Activated CD4-positive, alpha-beta T cell treated with anti-CD3 and anti-CD28 coated beads, Interleukin-2, amount 10 ng/mL, durations not matched to agents 24 days and 14 days (primary cell): ENCODE results near the gene KRT3. TPM values are rescaled to one million over a fixed set of nuclear protein-coding genes. Genes with fewer than 3 reads are reported as not detected.

Source experiments
- DNase-seq: peaks from one replicate; pipeline ENCODE4 v3.0.0; 2022
- H3K27ac Mint-ChIP-seq: one replicate; pipeline ENCODE4 v1.8.0; 2022; ENCODE audit warnings: mild to moderate bottlenecking, mixed read lengths
- H3K27me3 Mint-ChIP-seq: one replicate; pipeline ENCODE4 v1.8.0; 2022; ENCODE audit warnings: mixed read lengths
- H3K36me3 Mint-ChIP-seq: one replicate; pipeline ENCODE4 v1.8.0; 2022; ENCODE audit warnings: low read depth, mild to moderate bottlenecking, mixed read lengths
- H3K4me1 Mint-ChIP-seq: one replicate; pipeline ENCODE4 v1.8.0; 2021; ENCODE audit warnings: mixed read lengths
- H3K4me3 Mint-ChIP-seq: one replicate; pipeline ENCODE4 v1.8.0; 2022; ENCODE audit warnings: mild to moderate bottlenecking, moderate library complexity, mixed read lengths
- H3K9me3 Mint-ChIP-seq: one replicate; pipeline ENCODE4 v1.8.0; 2021; ENCODE audit warnings: mixed read lengths
- intact Hi-C: fragments of 100-400 bp; cut with micrococcal nuclease; formaldehyde crosslinking; loops from one replicate; pipeline ENCODE4 v1.15.1; 2023
- total RNA-seq: library from RNA; stranded (reverse); gene quantifications from 2 replicates; pipeline ENCODE4 v1.2.3, GENCODE V29; 2022

The KRT3 gene
- total RNA-seq, 1 donor from 2014 or later, result 0.14 TPM

DNA sequence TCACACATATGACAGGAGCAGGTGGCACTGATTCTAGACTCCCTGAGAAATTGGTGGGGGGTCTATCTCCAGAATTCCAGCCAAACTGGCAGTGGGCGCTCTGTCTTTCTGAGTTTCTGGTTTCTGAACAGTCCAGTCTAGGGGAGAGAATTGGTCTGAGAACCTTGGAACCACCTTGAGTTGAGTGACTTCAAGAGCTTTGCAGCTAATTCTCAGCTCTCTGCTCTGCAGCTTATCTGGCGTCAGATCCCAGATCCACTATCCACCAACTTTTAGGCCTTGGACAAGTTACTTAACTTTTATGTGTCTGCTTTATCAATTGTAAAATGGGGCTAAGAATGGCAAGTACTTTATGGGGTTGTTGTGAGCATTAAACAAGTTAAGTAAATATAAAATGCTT lies 17.1 kb downstream of the KRT3 start:
- Mint-ChIP-seq H3K9me3 (no peaks in the 10 kb centered on the region), H3K4me1 (no peaks in the 10 kb centered on the region), H3K27ac (no peak overlapping the region), H3K36me3 (no peaks in the 10 kb centered on the region), H3K27me3 (peaks cover 12% of the 10 kb centered on the region), H3K4me3 (no peak overlapping the region)
- intact Hi-C loops, result no loop called here
- no peak for DNase-seq

DNA sequence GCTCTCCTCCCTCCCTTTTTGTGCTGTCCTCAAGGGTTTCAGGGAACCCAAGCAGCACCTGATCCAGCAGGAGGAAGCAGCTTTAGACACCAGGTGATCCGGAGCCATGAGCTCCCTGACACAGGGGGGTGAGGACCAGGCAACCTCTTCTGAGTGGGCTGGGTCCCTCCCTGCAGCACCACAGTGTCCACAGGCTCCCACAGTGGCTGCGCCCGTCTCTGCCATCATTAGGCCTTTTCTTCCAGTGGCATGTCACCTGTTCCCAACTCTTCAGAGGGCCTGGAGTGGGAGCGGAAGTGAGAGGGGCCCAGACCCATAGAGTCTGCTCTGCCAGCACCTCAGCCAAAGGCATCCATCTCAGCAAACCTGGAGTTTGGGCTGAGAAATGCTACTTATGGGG lies 18.4 kb downstream of the KRT3 start:
- H3K27me3 Mint-ChIP-seq, result peaks cover 11% of the 10 kb centered on the region
- no peak overlapping the region for H3K4me3 Mint-ChIP-seq
- H3K27ac Mint-ChIP-seq, result no peak overlapping the region
- H3K4me1 Mint-ChIP-seq, result no peaks in the 10 kb centered on the region
- intact Hi-C loops, result no loop called here
- H3K36me3 Mint-ChIP-seq, result no peaks in the 10 kb centered on the region
- DNase-seq, result no peak
- no peaks in the 10 kb centered on the region for H3K9me3 Mint-ChIP-seq

GRCh38 chr12:52776913-52777395 lies 19.0 kb downstream of the KRT3 start, which contains the start of gene KRT76:
KRT76 (minus strand) TSS chr12:52777345; CDS start chr12:52777291, 54 bp downstream.
- H3K9me3 Mint-ChIP-seq, result no peaks in the 10 kb centered on the region
- H3K36me3 Mint-ChIP-seq, result no peaks in the 10 kb centered on the region
- peaks cover 9% of the 10 kb centered on the region for H3K27me3 Mint-ChIP-seq
- H3K4me3 Mint-ChIP-seq, result no peak within 1 kb of the TSS
- intact Hi-C loops, result no loop called here
- no peaks in the 10 kb centered on the region for H3K4me1 Mint-ChIP-seq
- no peak within 1 kb of the TSS for H3K27ac Mint-ChIP-seq
- DNase-seq, result no peak

DNA sequence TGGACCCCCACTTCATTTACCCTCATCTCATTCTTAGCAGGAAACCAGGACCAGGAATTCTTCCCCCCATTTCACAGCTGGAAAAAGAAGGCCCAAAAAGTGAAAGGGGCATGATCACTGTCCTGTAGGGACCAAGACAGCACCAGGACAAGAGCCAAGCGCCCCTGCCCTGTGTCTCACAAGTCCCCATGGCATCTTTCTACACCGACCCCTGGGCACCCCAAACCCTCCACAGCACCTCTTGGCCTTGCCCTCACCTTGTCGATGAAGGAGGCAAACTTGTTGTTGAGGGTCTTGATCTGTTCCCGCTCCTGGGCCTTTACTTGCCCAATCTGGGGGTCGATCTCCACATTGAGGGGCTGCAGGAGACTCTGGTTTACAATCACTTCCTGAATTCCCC lies 19.5 kb downstream of the KRT3 start:
- Mint-ChIP-seq H3K36me3 (no peaks in the 10 kb centered on the region), H3K27me3 (peaks cover 7% of the 10 kb centered on the region), H3K9me3 (no peaks in the 10 kb centered on the region), H3K4me3 (no peak overlapping the region), H3K4me1 (no peaks in the 10 kb centered on the region), H3K27ac (no peak overlapping the region)
- no peak for DNase-seq
- intact Hi-C loops, result no loop called here

DNA sequence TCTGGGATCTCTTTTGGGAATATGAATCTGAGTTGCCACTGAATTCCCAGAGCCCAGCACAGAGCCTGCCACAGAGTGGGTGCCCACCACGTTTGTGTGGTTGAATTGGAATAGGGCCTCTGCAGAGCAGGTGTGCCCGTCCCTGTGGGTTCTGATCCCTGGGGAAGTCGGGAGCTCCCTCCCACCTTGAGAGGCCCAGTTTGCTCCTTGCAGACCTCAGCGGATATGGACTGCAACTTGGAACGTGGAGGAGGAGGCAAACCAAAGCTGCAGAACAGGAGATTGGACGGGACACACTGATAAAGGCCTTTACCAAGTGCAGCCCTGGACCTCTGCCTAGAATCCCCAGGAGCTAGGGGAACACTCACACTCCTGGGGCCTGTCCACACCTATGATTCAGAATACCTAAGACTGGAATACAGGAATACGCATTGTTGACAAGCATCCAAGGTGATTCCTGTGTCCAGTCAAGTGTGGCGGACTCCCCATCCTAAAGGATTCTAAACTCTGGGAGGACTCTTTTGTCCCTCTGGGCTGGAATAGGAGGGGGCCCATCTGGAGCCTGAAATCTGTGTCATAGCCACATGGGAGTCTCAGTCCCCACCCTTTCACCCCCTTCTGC lies 21.2 kb downstream of the KRT3 start:
- intact Hi-C loops, result no loop called here
- Mint-ChIP-seq H3K27me3 (peaks cover 5% of the 10 kb centered on the region), H3K36me3 (no peaks in the 10 kb centered on the region), H3K4me3 (no peak overlapping the region), H3K4me1 (no peaks in the 10 kb centered on the region), H3K9me3 (no peaks in the 10 kb centered on the region), H3K27ac (no peak overlapping the region)
- DNase-seq, result no peak

DNA sequence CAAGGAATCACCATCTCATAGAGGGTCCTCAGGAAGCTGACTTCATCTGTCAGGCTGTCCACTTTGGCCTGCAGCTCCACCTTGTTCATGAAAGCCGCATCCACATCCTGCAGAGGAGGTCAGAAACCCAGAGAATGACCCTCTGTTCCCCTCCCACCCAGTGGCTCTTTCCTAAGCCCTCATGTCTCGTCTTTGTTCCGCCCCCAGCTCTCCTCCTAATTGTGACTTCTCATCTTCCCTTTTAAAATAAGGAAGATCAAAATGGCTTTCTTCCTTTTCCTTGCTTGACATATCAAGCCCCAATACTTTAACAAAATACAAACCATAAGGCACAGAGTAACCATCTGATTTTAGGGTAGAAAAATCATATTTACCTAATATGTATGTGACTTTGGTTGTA lies 23.1 kb downstream of the KRT3 start:
- Mint-ChIP-seq H3K9me3 (no peaks in the 10 kb centered on the region), H3K27me3 (peaks cover 5% of the 10 kb centered on the region), H3K4me3 (no peak overlapping the region), H3K36me3 (no peaks in the 10 kb centered on the region), H3K27ac (no peak overlapping the region), H3K4me1 (no peaks in the 10 kb centered on the region)
- intact Hi-C loops, result no loop called here
- no peak for DNase-seq

- DNase-seq, result no peak
- peaks cover 5% of the 10 kb centered on the region for H3K27me3 Mint-ChIP-seq
- no peaks in the 10 kb centered on the region for H3K9me3 Mint-ChIP-seq
- intact Hi-C loops, result no loop called here
- H3K4me3 Mint-ChIP-seq, result no peak overlapping the region
- H3K4me1 Mint-ChIP-seq, result no peaks in the 10 kb centered on the region
- H3K36me3 Mint-ChIP-seq, result no peaks in the 10 kb centered on the region
- no peak overlapping the region for H3K27ac Mint-ChIP-seq
These were observed 23.7 kb downstream of the KRT3 start for GRCh38 chr12:52772188-52772587.

DNA sequence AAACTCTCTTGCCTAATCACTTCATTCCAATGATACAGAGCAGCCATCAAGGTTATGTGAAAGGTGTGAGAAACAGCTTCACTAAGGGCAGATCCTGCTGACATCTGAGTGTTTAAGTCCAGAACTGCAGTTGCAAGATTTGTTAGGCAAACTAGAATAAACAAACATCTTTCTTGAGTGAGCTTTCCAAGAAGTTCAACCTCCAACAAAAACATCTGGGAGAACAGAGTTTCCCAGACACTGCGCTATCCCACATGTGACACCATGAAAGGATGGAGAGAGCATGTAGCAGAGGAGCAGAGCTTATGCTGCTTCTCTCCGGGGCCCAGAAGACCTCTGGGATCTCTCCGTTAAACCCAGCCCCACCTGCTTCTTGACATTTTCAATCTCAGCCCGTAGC lies 24.4 kb downstream of the KRT3 start:
- peaks cover 5% of the 10 kb centered on the region for H3K27me3 Mint-ChIP-seq
- H3K27ac Mint-ChIP-seq, result no peak overlapping the region
- no peaks in the 10 kb centered on the region for H3K4me1 Mint-ChIP-seq
- intact Hi-C loops, result no loop called here
- DNase-seq, result no peak
- no peak overlapping the region for H3K4me3 Mint-ChIP-seq
- H3K36me3 Mint-ChIP-seq, result no peaks in the 10 kb centered on the region
- no peaks in the 10 kb centered on the region for H3K9me3 Mint-ChIP-seq

DNA sequence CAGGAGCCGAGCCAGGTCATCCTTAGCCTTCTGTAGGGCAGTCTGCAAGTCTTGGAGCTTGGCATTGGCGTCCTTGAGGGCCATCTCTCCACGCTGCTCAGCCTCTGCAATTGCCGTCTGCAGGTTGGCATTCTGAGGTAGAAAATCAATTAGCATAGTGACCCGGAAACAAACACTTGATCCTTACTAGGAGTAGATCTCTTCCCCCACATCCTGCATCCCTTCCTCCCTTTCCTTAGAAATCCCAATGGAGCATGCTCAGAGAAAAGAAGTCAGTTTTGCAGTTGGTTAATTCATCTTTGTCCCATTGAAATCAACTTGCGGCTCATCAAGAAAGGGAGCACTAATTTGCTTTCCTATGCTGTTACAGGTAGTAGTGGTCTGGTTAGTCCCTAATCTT lies 24.8 kb downstream of the KRT3 start:
- Mint-ChIP-seq H3K4me3 (no peak overlapping the region), H3K9me3 (no peaks in the 10 kb centered on the region), H3K4me1 (no peaks in the 10 kb centered on the region), H3K36me3 (no peaks in the 10 kb centered on the region), H3K27ac (no peak overlapping the region), H3K27me3 (peaks cover 5% of the 10 kb centered on the region)
- intact Hi-C loops, result no loop called here
- no peak for DNase-seq

DNA sequence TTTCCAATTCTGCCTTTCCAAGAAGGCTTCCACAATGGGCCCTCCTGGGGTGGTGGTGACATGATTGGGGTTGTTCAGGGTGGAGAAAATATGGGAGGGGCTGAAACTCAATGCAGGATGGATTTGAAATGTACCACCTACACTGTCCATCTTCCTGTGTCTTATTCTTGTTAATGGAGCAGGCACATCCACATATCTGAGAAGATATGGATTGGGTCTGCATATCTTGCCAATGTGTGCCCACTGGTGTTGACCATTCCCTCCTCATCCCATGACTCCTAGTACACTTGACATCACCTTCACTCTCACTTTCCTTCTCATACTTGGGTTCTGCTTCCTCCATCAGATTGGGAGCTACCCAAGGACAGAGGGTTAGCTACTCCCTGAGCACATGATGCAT lies 26.0 kb downstream of the KRT3 start:
- intact Hi-C loops, result no loop called here
- no peak overlapping the region for H3K4me3 Mint-ChIP-seq

GRCh38 chr12:52769354-52769753 lies 26.6 kb downstream of the KRT3 start:
- Mint-ChIP-seq H3K27me3 (peaks cover 6% of the 10 kb centered on the region), H3K4me3 (no peak overlapping the region), H3K36me3 (no peaks in the 10 kb centered on the region), H3K27ac (no peak overlapping the region), H3K4me1 (no peaks in the 10 kb centered on the region), H3K9me3 (no peaks in the 10 kb centered on the region)
- intact Hi-C loops, result no loop called here
- DNase-seq, result no peak

More for the DNA sequence above, 26.0 kb downstream of the KRT3 start:
- H3K9me3 Mint-ChIP-seq, result no peaks in the 10 kb centered on the region
- H3K27ac Mint-ChIP-seq, result no peak overlapping the region
- H3K36me3 Mint-ChIP-seq, result no peaks in the 10 kb centered on the region
- no peak for DNase-seq
- H3K4me1 Mint-ChIP-seq, result no peaks in the 10 kb centered on the region
- peaks cover 3% of the 10 kb centered on the region for H3K27me3 Mint-ChIP-seq

GRCh38 chr12:52768479-52769200 lies 27.3 kb downstream of the KRT3 start:
- intact Hi-C loops, result no loop called here
- no peak for DNase-seq
- Mint-ChIP-seq H3K27me3 (peaks cover 6% of the 10 kb centered on the region), H3K4me3 (no peak overlapping the region), H3K27ac (no peak overlapping the region), H3K9me3 (no peaks in the 10 kb centered on the region), H3K36me3 (no peaks in the 10 kb centered on the region), H3K4me1 (no peaks in the 10 kb centered on the region)

DNA sequence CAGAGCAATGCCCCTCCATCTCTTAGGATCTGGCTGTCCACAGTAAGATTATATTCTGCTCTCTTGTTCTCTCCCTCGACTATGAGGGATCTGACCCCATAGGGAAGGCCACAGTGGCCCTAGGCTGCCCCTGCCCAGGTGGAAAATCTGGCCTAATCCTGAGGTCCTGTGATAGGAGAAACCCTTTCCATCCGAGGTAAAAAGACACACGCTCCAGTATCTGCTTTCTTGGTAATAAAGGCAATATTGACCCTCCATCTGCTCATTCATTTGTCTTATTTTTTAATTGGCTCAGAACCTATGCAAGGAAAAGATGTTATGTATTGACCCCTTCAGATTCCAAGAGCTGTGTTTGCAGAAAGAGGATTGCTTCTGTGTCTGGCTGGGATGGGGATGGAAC lies 28.5 kb downstream of the KRT3 start:
- Mint-ChIP-seq H3K9me3 (no peaks in the 10 kb centered on the region), H3K27ac (no peak overlapping the region), H3K36me3 (no peaks in the 10 kb centered on the region), H3K27me3 (peaks cover 6% of the 10 kb centered on the region), H3K4me1 (no peaks in the 10 kb centered on the region), H3K4me3 (no peak overlapping the region)
- DNase-seq, result no peak
- intact Hi-C loops, result no loop called here

GRCh38 chr12:52767020-52767379 lies 28.9 kb downstream of the KRT3 start:
- no peak overlapping the region for H3K27ac Mint-ChIP-seq
- H3K4me3 Mint-ChIP-seq, result no peak overlapping the region
- no peaks in the 10 kb centered on the region for H3K4me1 Mint-ChIP-seq
- intact Hi-C loops, result no loop called here
- H3K27me3 Mint-ChIP-seq, result peaks cover 6% of the 10 kb centered on the region
- no peaks in the 10 kb centered on the region for H3K9me3 Mint-ChIP-seq
- no peaks in the 10 kb centered on the region for H3K36me3 Mint-ChIP-seq
- DNase-seq, result no peak
